AG09319 (cell line): ENCODE measurements around the gene STYXL1.
"Not testable (repeated sequence)": the region's sequence is repeated elsewhere in the genome, so short reads cannot be mapped to it uniquely, and the experiment has no call there.

Experiments used
- DNase-seq: peaks from one replicate; pipeline ENCODE4 v3.0.0-alpha.2; 2010; ENCODE audit warnings: low read depth; ENCODE audit errors: extremely low read depth
- TF ChIP-seq, protein P1 (sequence below): IDR thresholded peaks from 2 replicates; pipeline ENCODE4 v1.5.1; 2011; ENCODE audit warnings: low read depth, mild to moderate bottlenecking, inconsistent platforms, low read length, moderate library complexity

STYXL1 gene

GRCh38 chr7:76063525-76063924 lies 15.7 kb upstream of the STYXL1 start:
- no peak for DNase-seq
- TF ChIP-seq, protein P1, sequence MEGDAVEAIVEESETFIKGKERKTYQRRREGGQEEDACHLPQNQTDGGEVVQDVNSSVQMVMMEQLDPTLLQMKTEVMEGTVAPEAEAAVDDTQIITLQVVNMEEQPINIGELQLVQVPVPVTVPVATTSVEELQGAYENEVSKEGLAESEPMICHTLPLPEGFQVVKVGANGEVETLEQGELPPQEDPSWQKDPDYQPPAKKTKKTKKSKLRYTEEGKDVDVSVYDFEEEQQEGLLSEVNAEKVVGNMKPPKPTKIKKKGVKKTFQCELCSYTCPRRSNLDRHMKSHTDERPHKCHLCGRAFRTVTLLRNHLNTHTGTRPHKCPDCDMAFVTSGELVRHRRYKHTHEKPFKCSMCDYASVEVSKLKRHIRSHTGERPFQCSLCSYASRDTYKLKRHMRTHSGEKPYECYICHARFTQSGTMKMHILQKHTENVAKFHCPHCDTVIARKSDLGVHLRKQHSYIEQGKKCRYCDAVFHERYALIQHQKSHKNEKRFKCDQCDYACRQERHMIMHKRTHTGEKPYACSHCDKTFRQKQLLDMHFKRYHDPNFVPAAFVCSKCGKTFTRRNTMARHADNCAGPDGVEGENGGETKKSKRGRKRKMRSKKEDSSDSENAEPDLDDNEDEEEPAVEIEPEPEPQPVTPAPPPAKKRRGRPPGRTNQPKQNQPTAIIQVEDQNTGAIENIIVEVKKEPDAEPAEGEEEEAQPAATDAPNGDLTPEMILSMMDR: no peak

- TF ChIP-seq, protein P1: no peak
- no peak for DNase-seq
Measured at GRCh38 chr7:76063114-76063513, 15.3 kb upstream of the STYXL1 start.

- no peak for DNase-seq
- TF ChIP-seq, protein P1: no peak
Measured at GRCh38 chr7:76062254-76062653, 14.5 kb upstream of the STYXL1 start.

DNA sequence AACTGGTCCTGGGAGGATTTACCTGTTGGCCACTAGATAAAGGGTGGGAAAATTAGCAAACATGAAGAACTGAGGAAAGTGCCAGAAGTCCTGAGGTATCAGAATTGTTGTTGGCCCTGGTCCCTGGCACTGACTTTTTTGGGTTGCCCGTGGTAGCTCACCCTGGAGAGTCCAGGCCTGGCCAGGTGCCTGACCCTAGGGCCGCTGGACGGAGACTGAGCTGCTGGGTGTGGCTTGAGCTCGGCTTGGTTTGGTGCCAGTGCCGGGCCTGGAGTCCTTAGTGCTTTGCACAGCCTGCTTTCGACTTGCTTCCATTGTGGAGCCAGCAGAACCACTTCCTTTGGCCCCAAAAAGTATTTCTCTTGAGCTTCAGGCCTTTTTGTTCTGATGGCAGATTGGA lies 13.0 kb upstream of the STYXL1 start:
- TF ChIP-seq, protein P1: no peak
- DNase-seq: no peak

DNA sequence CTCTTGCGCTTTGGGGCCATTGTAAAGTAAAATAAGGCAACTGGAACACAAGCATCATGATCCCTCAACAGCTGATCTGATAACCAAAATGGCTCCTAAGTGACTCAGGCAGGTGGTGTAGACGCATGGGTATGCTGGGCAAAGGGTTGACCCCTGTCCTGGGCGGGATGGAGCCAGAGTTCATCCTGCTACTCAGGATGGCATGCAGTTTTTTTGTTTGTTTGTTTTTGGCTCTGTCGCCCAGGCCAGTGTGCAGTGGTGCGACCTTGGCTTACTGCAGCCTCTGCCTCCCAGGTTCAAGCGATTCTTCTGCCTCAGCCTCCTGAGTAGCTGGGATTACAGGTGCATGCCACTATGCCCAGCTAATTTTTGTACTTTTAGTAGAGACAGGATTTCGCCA lies 10.9 kb upstream of the STYXL1 start:
- DNase-seq: not testable (repeated sequence)

DNA sequence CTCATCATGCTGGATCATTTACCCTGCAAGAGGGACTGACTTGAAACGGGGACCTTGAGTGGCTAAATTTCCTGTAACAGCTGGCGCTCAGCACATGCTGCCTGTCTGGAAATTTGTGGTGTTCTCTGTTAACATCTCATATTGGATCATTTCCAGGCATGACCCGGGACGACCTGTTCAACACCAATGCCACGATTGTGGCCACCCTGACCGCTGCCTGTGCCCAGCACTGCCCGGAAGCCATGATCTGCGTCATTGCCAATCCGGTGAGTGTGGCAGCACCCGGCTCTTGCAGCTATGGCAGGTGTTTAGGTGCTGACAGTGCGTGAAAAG lies 10.0 kb upstream of the STYXL1 start:
- TF ChIP-seq, protein P1: no peak

GRCh38 chr7:76057103-76057812 lies 9.5 kb upstream of the STYXL1 start:
- TF ChIP-seq, protein P1: no peak
- no peak for DNase-seq

More for the DNA sequence above, 10.0 kb upstream of the STYXL1 start:
- no peak for DNase-seq

- DNase-seq: no peak
- TF ChIP-seq, protein P1: no peak
Measured at GRCh38 chr7:76056241-76056640, 8.4 kb upstream of the STYXL1 start.
